Keratinocyte (primary cell): ENCODE results near the gene SON.

Source experiments
- CTCF ChIP-seq, 3 experiments: IDR thresholded peaks in 1 of 3; conservative IDR thresholded peaks in 1 of 3; optimal IDR thresholded peaks in 1 of 3; 2 replicates in 2 of 3; 3 replicates in 1 of 3; pipeline versions ENCODE3 to v1.5.1; 2011; ENCODE audit warnings: low read length in 3 of 3, mild to moderate bottlenecking in 3 of 3, moderate library complexity in 2 of 3, control low read depth in 1 of 3, inconsistent platforms in 1 of 3; ENCODE audit not compliant: insufficient read depth in 2 of 3; ENCODE audit errors: extremely low read depth in 1 of 3
- EZH2 ChIP-seq: IDR thresholded peaks from one replicate; pipeline ENCODE4 v1.6.1; 2012; ENCODE audit warnings: inconsistent platforms, mild to moderate bottlenecking, low read length, moderate library complexity

GRCh38 chr21:33569991-33570390 lies 27.2 kb downstream of the SON start:
- TF ChIP-seq CTCF (optimal IDR thresholded peaks at IDR 0.05 in 1 of 3, IDR thresholded peaks at IDR 0.05 in 1 of 3, conservative IDR thresholded peaks at IDR 0.05 in 1 of 3; ENCODE audit: extremely low read depth in 1 of 3, insufficient read depth in 2 of 3, low read length in 3 of 3) (no peak), EZH2 (no peak)
